Prostate gland (tissue), 2 donors: ENCODE data around the gene DNMT3B.

Source experiments
- CTCF ChIP-seq, 4 experiments: fragments of 200-600 bp in 2 of 4; fragments of 450-650 bp in 2 of 4; sonication (generic) in 2 of 4; IDR thresholded peaks; 1 replicate in 3 of 4; 2 replicates in 1 of 4; pipeline ENCODE4 v1.5.1; 2016 to 2019; ENCODE audit warnings: antibody characterized with exemption in 4 of 4, mild to moderate bottlenecking in 2 of 4, moderate library complexity in 2 of 4
- POLR2A ChIP-seq: fragments of 450-650 bp; IDR thresholded peaks from one replicate; pipeline ENCODE4 v1.6.1; 2016; ENCODE audit warnings: antibody characterized with exemption, mild to moderate bottlenecking
- POLR2AphosphoS5 ChIP-seq: sonication (generic); formaldehyde crosslinking; IDR thresholded peaks from one replicate; pipeline ENCODE4 v1.6.1; 2017; ENCODE audit warnings: antibody characterized with exemption

GRCh38 chr20:32820698-32821377 is 58.7 kb downstream of the DNMT3B start:
- no peak for TF ChIP-seq CTCF (IDR thresholded peaks at IDR 0.05)
- no peak for TF ChIP-seq POLR2A
- no peak for TF ChIP-seq POLR2AphosphoS5
